Ascending aorta (tissue), 2 donors: ENCODE measurements around the gene PPP5C. TPM values are rescaled to one million over a fixed set of nuclear protein-coding genes. Genes with fewer than 3 reads are reported as not detected.
"Not testable (repeated sequence)": the region's sequence is repeated elsewhere in the genome, so short reads cannot be mapped to it uniquely, and the experiment has no call there.

Experiments used
- DNase-seq, 2 donors: peaks; one replicate each; pipeline ENCODE4 v3.0.0-alpha.2; 2019; ENCODE audit warnings: low spot score in 2 of 2
- H3K27ac ChIP-seq, 2 donors: fragments of 200-600 bp; sonication (generic); one replicate each; pipeline ENCODE4 v1.5.1; 2016 to 2017; ENCODE audit warnings: mild to moderate bottlenecking in 1 of 2
- H3K27me3 ChIP-seq: fragments of 200-600 bp; sonication (generic); one replicate; pipeline ENCODE4 v1.5.1; 2017
- H3K36me3 ChIP-seq, 2 donors: fragments of 200-600 bp; sonication (generic); one replicate each; pipeline ENCODE4 v1.5.1; 2016
- H3K4me1 ChIP-seq, 2 donors: fragments of 200-600 bp; sonication (generic); one replicate each; pipeline ENCODE4 v1.5.1; 2016 to 2017; ENCODE audit warnings: mild to moderate bottlenecking in 1 of 2
- H3K4me3 ChIP-seq, 2 donors: fragments of 200-600 bp; sonication (generic); one replicate each; pipeline ENCODE4 v1.5.1; 2016 to 2017; ENCODE audit warnings: mild to moderate bottlenecking in 1 of 2
- H3K9me3 ChIP-seq, 2 donors: fragments of 200-600 bp; sonication (generic); one replicate each; pipeline ENCODE4 v1.5.1; 2016
- CTCF ChIP-seq, 3 experiments: fragments of 200-600 bp in 2 of 3; fragments of 450-650 bp in 1 of 3; sonication (generic) in 2 of 3; IDR thresholded peaks; one replicate each; pipeline ENCODE4 v1.5.1; 2016 to 2019; ENCODE audit warnings: antibody characterized with exemption in 3 of 3, mild to moderate bottlenecking in 1 of 3, moderate library complexity in 1 of 3
- intact Hi-C: fragments of 100-400 bp; cut with DNase I; formaldehyde crosslinking; loops from one replicate; pipeline ENCODE4 v1.15.1; 2023
- total RNA-seq: library from RNA; depleted of rRNA; stranded (reverse); fragments of >200 nt; gene quantifications from one replicate; pipeline ENCODE4 v1.1.0, GENCODE V29; 2016

The PPP5C gene
- total RNA-seq, 1 donor from 2014 or later = 96.1 TPM

GRCh38 chr19:46309056-46309455, 37.8 kb upstream of the PPP5C start:
- no peak overlapping the region for H3K27ac ChIP-seq
- H3K36me3 ChIP-seq = peaks cover 82 to 88% of the 10 kb centered on the region in 2 donors
- intact Hi-C loops = no loop called here
- no peaks in the 10 kb centered on the region for H3K27me3 ChIP-seq
- H3K9me3 ChIP-seq = no peaks in the 10 kb centered on the region
- no peak for DNase-seq
- no peaks in the 10 kb centered on the region for H3K4me1 ChIP-seq
- no peak for TF ChIP-seq CTCF (IDR thresholded peaks at IDR 0.05)
- no peak overlapping the region for H3K4me3 ChIP-seq

- TF ChIP-seq CTCF (IDR thresholded peaks at IDR 0.05) = no peak
- DNase-seq = no peak
- H3K9me3 ChIP-seq = no peaks in the 10 kb centered on the region
- H3K4me3 ChIP-seq = no peak overlapping the region
- H3K27ac ChIP-seq = no peak overlapping the region
- H3K36me3 ChIP-seq = peaks cover 64 to 79% of the 10 kb centered on the region in 2 donors
- no peaks in the 10 kb centered on the region for H3K4me1 ChIP-seq
- H3K27me3 ChIP-seq = no peaks in the 10 kb centered on the region
- intact Hi-C loops = no loop called here
Measured at GRCh38 chr19:46311444-46311843, 35.4 kb upstream of the PPP5C start.

- DNase-seq, H3K27me3 ChIP-seq, H3K9me3 ChIP-seq, intact Hi-C loops, H3K4me3 ChIP-seq, H3K27ac ChIP-seq, H3K4me1 ChIP-seq: not testable (repeated sequence)
- H3K36me3 ChIP-seq = peaks cover 59 to 72% of the 10 kb centered on the region in 2 donors
Measured at GRCh38 chr19:46313540-46314469, 33.1 kb upstream of the PPP5C start.

GRCh38 chr19:46317339-46317738, 29.5 kb upstream of the PPP5C start:
- Histone ChIP-seq H3K27me3 (no peaks in the 10 kb centered on the region), H3K4me1 (peaks cover 9 to 21% of the 10 kb centered on the region in 2 donors), H3K9me3 (no peaks in the 10 kb centered on the region), H3K4me3 (no peak overlapping the region), H3K27ac (peak overlapping the region; percentile 52 to 74), H3K36me3 (peaks cover 53 to 66% of the 10 kb centered on the region in 2 donors)
- intact Hi-C loops = loop anchor here (2.0 kb wide), 1 partner anchor 17 kb away; no protein-coding TSS in a partner anchor
- DNase-seq = no peak
- no peak for TF ChIP-seq CTCF (IDR thresholded peaks at IDR 0.05)

GRCh38 chr19:46319613-46320012, 27.3 kb upstream of the PPP5C start:
- DNase-seq = no peak
- Histone ChIP-seq H3K9me3 (no peaks in the 10 kb centered on the region), H3K27ac (peak overlapping the region; percentile 74 to 75), H3K4me3 (peak overlapping the region in 1 of 2 donors; percentile 15), H3K4me1 (peaks cover 9 to 21% of the 10 kb centered on the region in 2 donors), H3K36me3 (peaks cover 67 to 72% of the 10 kb centered on the region in 2 donors), H3K27me3 (no peaks in the 10 kb centered on the region)
- TF ChIP-seq CTCF (IDR thresholded peaks at IDR 0.05) = no peak
- intact Hi-C loops = no loop called here

GRCh38 chr19:46320559-46320958, 26.3 kb upstream of the PPP5C start:
- peak overlapping the region; percentile 74 to 75 for H3K27ac ChIP-seq
- TF ChIP-seq CTCF (IDR thresholded peaks at IDR 0.05) = no peak
- intact Hi-C loops = no loop called here
- no peaks in the 10 kb centered on the region for H3K27me3 ChIP-seq
- no peak for DNase-seq
- H3K4me3 ChIP-seq = no peak overlapping the region
- H3K4me1 ChIP-seq = peaks cover 9 to 21% of the 10 kb centered on the region in 2 donors
- no peaks in the 10 kb centered on the region for H3K9me3 ChIP-seq
- H3K36me3 ChIP-seq = peaks cover 75 to 76% of the 10 kb centered on the region in 2 donors
